SK-N-SH (cell line): ENCODE measurements around the gene DECR2. TPM values are rescaled to one million over a fixed set of nuclear protein-coding genes. Genes with fewer than 3 reads are reported as not detected.

Experiments
- CTCF ChIA-PET: fragments of 300-600, 350-600 bp; formaldehyde crosslinking; extraction: SDS; loops from one replicate; lab custom pipeline; 2021; lab: Yijun Ruan, JAX
- POLR2A ChIA-PET: fragments of 350-600 bp; sonication (Branson Sonifier 250); formaldehyde crosslinking; extraction: SDS; loops from one replicate; lab custom pipeline; 2020; ENCODE audit warnings: antibody characterized with exemption, inconsistent platforms; lab: Yijun Ruan, JAX
- DNase-seq: peaks from one replicate; pipeline ENCODE4 v3.0.0; 2012
- H2AFZ ChIP-seq: fragments of 200-600 bp; sonication (generic); 2 replicates; pipeline ENCODE4 v1.8.1; 2016; ENCODE audit warnings: antibody characterized with exemption, mild to moderate bottlenecking, low read depth
- H3F3A ChIP-seq: fragments of 200-600 bp; sonication (generic); replicated peaks from 2 replicates; pipeline ENCODE3; 2016; ENCODE audit warnings: antibody characterized with exemption, mild to moderate bottlenecking; ENCODE audit not compliant: insufficient read depth
- H3K27ac ChIP-seq, 2 experiments: fragments of 200-500 bp in 1 of 2; fragments of 200-600 bp in 1 of 2; sonication (Bioruptor generic) in 1 of 2; sonication (generic), shearing (Covaris generic) in 1 of 2; 2 replicates each; pipeline versions ENCODE4 v1.5.1 to v1.6.1; 2014 to 2016; ENCODE audit warnings: low read depth in 2 of 2, inconsistent platforms in 1 of 2, low read length in 1 of 2, mild to moderate bottlenecking in 1 of 2, mixed read lengths in 1 of 2
- H3K27me3 ChIP-seq: fragments of 200-600 bp; sonication (generic), shearing (Covaris generic); 2 replicates; pipeline ENCODE4 v1.6.1; 2016; ENCODE audit warnings: mixed run types; ENCODE audit not compliant: insufficient read depth
- H3K36me3 ChIP-seq, 2 experiments: fragments of 200-500 bp in 1 of 2; fragments of 200-600 bp in 1 of 2; sonication (Bioruptor generic) in 1 of 2; sonication (generic) in 1 of 2; replicated peaks in 1 of 2; 2 replicates each; pipeline versions ENCODE3 to v1.5.1; 2014 to 2016; ENCODE audit warnings: low read length in 1 of 2, mild to moderate bottlenecking in 1 of 2; ENCODE audit not compliant: insufficient read depth in 2 of 2, control insufficient read depth in 1 of 2
- H3K4me1 ChIP-seq, 2 experiments: fragments of 200-500 bp in 1 of 2; fragments of 200-600 bp in 1 of 2; sonication (Bioruptor generic) in 1 of 2; sonication (generic), shearing (Covaris generic) in 1 of 2; 2 replicates each; pipeline versions ENCODE4 v1.5.1 to v1.6.1; 2014 to 2016; ENCODE audit warnings: low read depth in 1 of 2, low read length in 1 of 2, mixed run types in 1 of 2; ENCODE audit not compliant: insufficient read depth in 2 of 2, control insufficient read depth in 1 of 2
- H3K4me2 ChIP-seq: fragments of 200-600 bp; sonication (generic), shearing (Covaris generic); 2 replicates; pipeline ENCODE4 v1.6.1; 2017; ENCODE audit warnings: mixed run types
- H3K4me3 ChIP-seq, 2 experiments: fragments of 200-500 bp in 1 of 2; fragments of 200-600 bp in 1 of 2; sonication (Bioruptor generic) in 1 of 2; sonication (generic), shearing (Covaris generic) in 1 of 2; 2 replicates each; pipeline versions ENCODE4 v1.5.1 to v1.8.1; 2014 to 2016; ENCODE audit warnings: low read depth in 2 of 2, inconsistent platforms in 1 of 2, low read length in 1 of 2, mild to moderate bottlenecking in 1 of 2, mixed read lengths in 1 of 2, moderate library complexity in 1 of 2
- H3K79me2 ChIP-seq: fragments of 200-600 bp; sonication (generic); 2 replicates; pipeline ENCODE4 v1.8.1; 2017; ENCODE audit warnings: mild to moderate bottlenecking; ENCODE audit not compliant: insufficient read depth
- H3K9ac ChIP-seq: fragments of 200-600 bp; sonication (generic); 2 replicates; pipeline ENCODE4 v1.6.1; 2017; ENCODE audit warnings: mixed run types
- H3K9me2 ChIP-seq: fragments of 200-600 bp; sonication (generic); 2 replicates; pipeline ENCODE4 v1.6.1; 2017; ENCODE audit warnings: mixed run types
- H3K9me3 ChIP-seq: fragments of 200-600 bp; sonication (generic); 2 replicates; pipeline ENCODE4 v1.6.1; 2017; ENCODE audit warnings: mixed run types, mild to moderate bottlenecking, moderate library complexity
- H4K20me1 ChIP-seq: fragments of 200-600 bp; sonication (generic); 2 replicates; pipeline ENCODE4 v1.6.1; 2017; ENCODE audit warnings: mild to moderate bottlenecking, mixed run types; ENCODE audit not compliant: insufficient read depth
- ELF1 ChIP-seq: IDR thresholded peaks from 2 replicates; pipeline ENCODE4 v1.4.0; 2012
- EZH2phosphoT487 ChIP-seq: fragments of 200-600 bp; sonication (generic); IDR thresholded peaks from 2 replicates; pipeline ENCODE4 v1.6.1; 2017; ENCODE audit warnings: low read depth, mixed run types, mild to moderate bottlenecking, antibody characterized with exemption, moderate library complexity, borderline replicate concordance
- FOXJ3 ChIP-seq: sonication (generic); formaldehyde crosslinking; IDR thresholded peaks from 2 replicates; pipeline ENCODE4 v1.5.1; 2020; ENCODE audit warnings: mild to moderate bottlenecking, missing genetic modification reagents
- GABPA ChIP-seq: IDR thresholded peaks from 2 replicates; pipeline ENCODE4 v1.4.0; 2012; ENCODE audit warnings: low read depth, mild to moderate bottlenecking
- JUND ChIP-seq: IDR thresholded peaks from 2 replicates; pipeline ENCODE4 v1.4.0; 2012
- MAX ChIP-seq: IDR thresholded peaks from 2 replicates; pipeline ENCODE4 v1.4.0; 2012; ENCODE audit warnings: low read depth
- MEF2A ChIP-seq: IDR thresholded peaks from 2 replicates; pipeline ENCODE4 v1.4.0; 2012; ENCODE audit warnings: low read depth, borderline replicate concordance
- NFIC ChIP-seq: IDR thresholded peaks from 2 replicates; pipeline ENCODE4 v1.4.0; 2012; ENCODE audit warnings: borderline replicate concordance
- NRF1 ChIP-seq: IDR thresholded peaks from 2 replicates; pipeline ENCODE4 v1.6.1; 2012; ENCODE audit warnings: low read depth, mild to moderate bottlenecking, low read length
- POLR2AphosphoS5 ChIP-seq: IDR thresholded peaks from 2 replicates; pipeline ENCODE4 v1.6.1; 2012; ENCODE audit warnings: low read depth, low read length
- RAD21 ChIP-seq: IDR thresholded peaks from 2 replicates; pipeline ENCODE4 v1.6.1; 2012; ENCODE audit warnings: mild to moderate bottlenecking, low read length
- RCOR1 ChIP-seq: fragments of 150-350 bp; IDR thresholded peaks from 2 replicates; pipeline ENCODE4 v1.6.1; 2017; ENCODE audit warnings: antibody characterized with exemption, low read length
- RFX5 ChIP-seq: IDR thresholded peaks from 2 replicates; pipeline ENCODE4 v1.6.1; 2012; ENCODE audit warnings: mild to moderate bottlenecking, improper control_type of control experiment, low read length
- SIN3A ChIP-seq: IDR thresholded peaks from 2 replicates; pipeline ENCODE4 v1.6.1; 2012; ENCODE audit warnings: low read depth, mild to moderate bottlenecking, low read length, moderate library complexity, borderline replicate concordance
- SMC3 ChIP-seq: IDR thresholded peaks from 2 replicates; pipeline ENCODE4 v1.6.1; 2012; ENCODE audit warnings: low read depth, low read length, improper control_type of control experiment
- TAF1 ChIP-seq: IDR thresholded peaks from 2 replicates; pipeline ENCODE4 v1.6.1; 2012; ENCODE audit warnings: low read depth, mild to moderate bottlenecking, low read length, moderate library complexity, borderline replicate concordance
- TEAD4 ChIP-seq: IDR thresholded peaks from 2 replicates; pipeline ENCODE4 v1.4.0; 2012; ENCODE audit warnings: mild to moderate bottlenecking, borderline replicate concordance; ENCODE audit not compliant: insufficient read depth
- YY1 ChIP-seq: IDR thresholded peaks from 2 replicates; pipeline ENCODE4 v1.4.0; 2012; ENCODE audit warnings: low read depth, mild to moderate bottlenecking
- WGBS: methylation state at CpG from one replicate; pipeline ENCODE4 v1.1.6; 2017; ENCODE audit warnings: low lambda C conversion rate; 5-methylcytosine and 5-hydroxymethylcytosine counted together
- polyA plus RNA-seq, 3 experiments: library from polyadenylated mRNA; depleted of rRNA; stranded (reverse); fragments of >200 nt; gene quantifications; 2 replicates each; pipeline ENCODE4 v1.2.3, GENCODE V29; 2012
- TF ChIP-seq, protein P1 (sequence below): IDR thresholded peaks from 2 replicates; pipeline ENCODE4 v1.6.1; 2012; ENCODE audit warnings: mild to moderate bottlenecking, low read depth, low read length, moderate library complexity
- TF ChIP-seq, protein P2 (sequence below): IDR thresholded peaks from 2 replicates; pipeline ENCODE4; 2012
- TF ChIP-seq, protein P3 (sequence below): IDR thresholded peaks from 2 replicates; pipeline ENCODE4 v1.4.0; 2012; ENCODE audit warnings: low read depth, borderline replicate concordance
- TF ChIP-seq, protein P4 (sequence below): fragments of 200-600 bp; sonication (generic); IDR thresholded peaks from 2 replicates; pipeline ENCODE4 v1.6.1; 2017; ENCODE audit warnings: antibody characterized with exemption, mild to moderate bottlenecking, moderate library complexity

Gene DECR2
- 53.0 and 56.6 TPM in 2 replicates for polyA plus RNA-seq (2012; rRNA removed)
- 14.3 and 25.0 TPM in 2 replicates for polyA plus RNA-seq (2012; cell fraction: cytosol; rRNA removed)
- polyA plus RNA-seq (2012; cell fraction: nucleus; rRNA removed): 214 and 256 TPM in 2 replicates

DNA sequence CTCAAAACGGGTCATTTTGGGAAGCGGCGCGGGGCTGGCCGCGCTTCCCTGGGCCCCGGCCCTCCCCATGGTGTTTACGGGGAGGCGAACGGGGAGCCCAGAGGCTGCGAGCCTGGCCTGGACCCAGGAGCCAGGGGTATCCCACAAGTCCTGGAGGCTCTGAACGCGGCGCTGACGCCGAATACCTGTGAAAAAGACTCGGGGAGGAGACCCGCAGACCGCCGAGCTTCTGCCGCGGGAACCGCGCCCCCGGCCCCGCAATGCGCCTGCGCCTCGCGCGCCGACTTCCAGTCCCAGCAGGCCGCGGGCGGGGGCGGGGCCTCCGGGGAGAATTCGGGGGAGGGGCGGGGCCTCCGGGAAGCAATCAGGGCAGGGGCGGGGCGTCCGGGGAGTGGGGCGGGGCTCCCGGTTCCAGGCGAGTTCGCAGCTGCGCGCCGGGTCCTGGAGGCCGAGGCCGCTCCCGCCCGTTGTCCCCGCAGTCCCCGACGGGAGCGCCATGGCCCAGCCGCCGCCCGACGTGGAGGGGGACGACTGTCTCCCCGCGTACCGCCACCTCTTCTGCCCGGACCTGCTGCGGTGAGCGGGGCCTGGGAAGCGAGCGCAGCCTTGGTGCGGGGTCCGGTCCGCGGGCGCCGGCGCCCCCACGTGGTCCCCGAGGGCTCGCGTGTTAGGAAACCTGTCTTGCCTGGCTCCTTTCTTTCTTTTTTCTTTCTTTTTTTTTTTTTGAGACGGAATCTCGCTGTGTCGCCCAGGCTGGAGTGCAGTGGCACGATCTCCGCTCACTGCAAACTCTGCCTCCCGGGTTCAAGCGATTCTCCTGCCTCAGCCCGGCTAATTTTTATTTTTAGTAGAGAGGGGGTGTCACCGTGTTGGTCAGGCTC is at the start of gene DECR2:
TSS of gene DECR2 (plus strand) at position 418 of the 881 bp plus-strand sequence. CDS start at position 497, 79 bp downstream.
- 2% methylated on average over 33 of the region's 91 CpGs for WGBS
- Histone ChIP-seq H3K4me1 (peaks cover 0 to 16% of the 10 kb centered on the region in 2 experiments; a peak in 1 of 4 replicates), H3K9me3 (no peaks in the 10 kb centered on the region), H3K4me3 (peak within 1 kb of the TSS; percentile 74 to 79), H3K4me2 (peak within 1 kb of the TSS; percentile 89), H4K20me1 (0 out of 2 replicates have a peak, but pooled peaks cover 10% of the 10 kb centered on the region), H2AFZ (peak within 1 kb of the TSS; percentile 58; the same call in 1 of the 2 replicates), H3K79me2 (peaks cover 14% of the 10 kb centered on the region), H3K27ac (peak within 1 kb of the TSS; percentile 63 to 85), H3K9ac (peak within 1 kb of the TSS; percentile 81), H3K9me2 (no peaks in the 10 kb centered on the region), H3K36me3 (peaks cover 0 to 17% of the 10 kb centered on the region in 2 experiments), H3F3A (peaks cover 40% of the 10 kb centered on the region), H3K27me3 (no peaks in the 10 kb centered on the region)
- DNase-seq: peak; percentile 99
- POLR2A ChIA-PET: interaction anchor here (1.0 kb wide), 1 partner anchor 219 kb away, joined by 3 read pairs; no protein-coding TSS in a partner anchor
- CTCF ChIA-PET: interaction anchor here (0.5 to 2.8 kb wide), 4 partner anchors 10 to 302 kb away, joined by 3 to 15 read pairs (median 5); partner anchors contain the start of gene RAB11FIP3
- TF ChIP-seq FOXJ3 (CRISPR knock-in tag) (no peak), TAF1 (peak; percentile 47; the same call in 1 of the 2 replicates), NRF1 (peak; percentile 72), MEF2A (no peak), TEAD4 (0 out of 2 replicates have a peak, but pooled peaks have one; percentile 8), RFX5 (no peak), ELF1 (0 out of 2 replicates have a peak, but pooled peaks have one; percentile 26), SIN3A (peak; percentile 66; the same call in 1 of the 2 replicates), SMC3 (peak; percentile 32), RAD21 (peak; percentile 43), JUND (no peak; the same call in 1 of the 2 replicates), GABPA (no peak), RCOR1 (0 out of 2 replicates have a peak, but pooled peaks have one; percentile 7), NFIC (no peak), MAX (peak; percentile 59), YY1 (no peak), POLR2AphosphoS5 (peak; percentile 87), EZH2phosphoT487 (no peak)
- TF ChIP-seq, protein P1, sequence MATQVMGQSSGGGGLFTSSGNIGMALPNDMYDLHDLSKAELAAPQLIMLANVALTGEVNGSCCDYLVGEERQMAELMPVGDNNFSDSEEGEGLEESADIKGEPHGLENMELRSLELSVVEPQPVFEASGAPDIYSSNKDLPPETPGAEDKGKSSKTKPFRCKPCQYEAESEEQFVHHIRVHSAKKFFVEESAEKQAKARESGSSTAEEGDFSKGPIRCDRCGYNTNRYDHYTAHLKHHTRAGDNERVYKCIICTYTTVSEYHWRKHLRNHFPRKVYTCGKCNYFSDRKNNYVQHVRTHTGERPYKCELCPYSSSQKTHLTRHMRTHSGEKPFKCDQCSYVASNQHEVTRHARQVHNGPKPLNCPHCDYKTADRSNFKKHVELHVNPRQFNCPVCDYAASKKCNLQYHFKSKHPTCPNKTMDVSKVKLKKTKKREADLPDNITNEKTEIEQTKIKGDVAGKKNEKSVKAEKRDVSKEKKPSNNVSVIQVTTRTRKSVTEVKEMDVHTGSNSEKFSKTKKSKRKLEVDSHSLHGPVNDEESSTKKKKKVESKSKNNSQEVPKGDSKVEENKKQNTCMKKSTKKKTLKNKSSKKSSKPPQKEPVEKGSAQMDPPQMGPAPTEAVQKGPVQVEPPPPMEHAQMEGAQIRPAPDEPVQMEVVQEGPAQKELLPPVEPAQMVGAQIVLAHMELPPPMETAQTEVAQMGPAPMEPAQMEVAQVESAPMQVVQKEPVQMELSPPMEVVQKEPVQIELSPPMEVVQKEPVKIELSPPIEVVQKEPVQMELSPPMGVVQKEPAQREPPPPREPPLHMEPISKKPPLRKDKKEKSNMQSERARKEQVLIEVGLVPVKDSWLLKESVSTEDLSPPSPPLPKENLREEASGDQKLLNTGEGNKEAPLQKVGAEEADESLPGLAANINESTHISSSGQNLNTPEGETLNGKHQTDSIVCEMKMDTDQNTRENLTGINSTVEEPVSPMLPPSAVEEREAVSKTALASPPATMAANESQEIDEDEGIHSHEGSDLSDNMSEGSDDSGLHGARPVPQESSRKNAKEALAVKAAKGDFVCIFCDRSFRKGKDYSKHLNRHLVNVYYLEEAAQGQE: no peak; the same call in 1 of the 2 replicates
- TF ChIP-seq, protein P2, sequence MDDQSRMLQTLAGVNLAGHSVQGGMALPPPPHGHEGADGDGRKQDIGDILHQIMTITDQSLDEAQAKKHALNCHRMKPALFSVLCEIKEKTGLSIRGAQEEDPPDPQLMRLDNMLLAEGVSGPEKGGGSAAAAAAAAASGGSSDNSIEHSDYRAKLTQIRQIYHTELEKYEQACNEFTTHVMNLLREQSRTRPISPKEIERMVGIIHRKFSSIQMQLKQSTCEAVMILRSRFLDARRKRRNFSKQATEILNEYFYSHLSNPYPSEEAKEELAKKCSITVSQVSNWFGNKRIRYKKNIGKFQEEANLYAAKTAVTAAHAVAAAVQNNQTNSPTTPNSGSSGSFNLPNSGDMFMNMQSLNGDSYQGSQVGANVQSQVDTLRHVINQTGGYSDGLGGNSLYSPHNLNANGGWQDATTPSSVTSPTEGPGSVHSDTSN: peak; percentile 16
- TF ChIP-seq, protein P3, sequence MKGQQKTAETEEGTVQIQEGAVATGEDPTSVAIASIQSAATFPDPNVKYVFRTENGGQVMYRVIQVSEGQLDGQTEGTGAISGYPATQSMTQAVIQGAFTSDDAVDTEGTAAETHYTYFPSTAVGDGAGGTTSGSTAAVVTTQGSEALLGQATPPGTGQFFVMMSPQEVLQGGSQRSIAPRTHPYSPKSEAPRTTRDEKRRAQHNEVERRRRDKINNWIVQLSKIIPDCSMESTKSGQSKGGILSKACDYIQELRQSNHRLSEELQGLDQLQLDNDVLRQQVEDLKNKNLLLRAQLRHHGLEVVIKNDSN: peak; percentile 56; the same call in 1 of the 2 replicates
- TF ChIP-seq, protein P4, sequence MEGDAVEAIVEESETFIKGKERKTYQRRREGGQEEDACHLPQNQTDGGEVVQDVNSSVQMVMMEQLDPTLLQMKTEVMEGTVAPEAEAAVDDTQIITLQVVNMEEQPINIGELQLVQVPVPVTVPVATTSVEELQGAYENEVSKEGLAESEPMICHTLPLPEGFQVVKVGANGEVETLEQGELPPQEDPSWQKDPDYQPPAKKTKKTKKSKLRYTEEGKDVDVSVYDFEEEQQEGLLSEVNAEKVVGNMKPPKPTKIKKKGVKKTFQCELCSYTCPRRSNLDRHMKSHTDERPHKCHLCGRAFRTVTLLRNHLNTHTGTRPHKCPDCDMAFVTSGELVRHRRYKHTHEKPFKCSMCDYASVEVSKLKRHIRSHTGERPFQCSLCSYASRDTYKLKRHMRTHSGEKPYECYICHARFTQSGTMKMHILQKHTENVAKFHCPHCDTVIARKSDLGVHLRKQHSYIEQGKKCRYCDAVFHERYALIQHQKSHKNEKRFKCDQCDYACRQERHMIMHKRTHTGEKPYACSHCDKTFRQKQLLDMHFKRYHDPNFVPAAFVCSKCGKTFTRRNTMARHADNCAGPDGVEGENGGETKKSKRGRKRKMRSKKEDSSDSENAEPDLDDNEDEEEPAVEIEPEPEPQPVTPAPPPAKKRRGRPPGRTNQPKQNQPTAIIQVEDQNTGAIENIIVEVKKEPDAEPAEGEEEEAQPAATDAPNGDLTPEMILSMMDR: peak; percentile 68
